PC-9 (cell line): ENCODE results near the gene JDP2. TPM values are rescaled to one million over a fixed set of nuclear protein-coding genes. Genes with fewer than 3 reads are reported as not detected.
A peak's percentile ranks its signal among the peaks of the same experiment; 100 is the strongest.

Source experiments
- BruUV-seq: library from RNA; stranded (reverse); fragments of 400-500 nt; replicated peaks from 2 replicates; lab custom pipeline; 2021; lab: Mats Ljungman, UMichigan
- CTCF ChIA-PET: fragments of 300-600 bp; sonication (Branson Sonifier 250); formaldehyde crosslinking; loops from one replicate; lab custom pipeline; 2022; ENCODE audit warnings: antibody characterized with exemption; lab: Charles Lee
- POLR2A ChIA-PET: fragments of 300-600 bp; sonication (Branson Sonifier 250); formaldehyde crosslinking; loops from one replicate; lab custom pipeline; 2022; ENCODE audit warnings: antibody characterized with exemption; ENCODE audit not compliant: unreplicated experiment; lab: Charles Lee
- DNase-seq, 2 experiments: peaks; one replicate each; pipeline versions ENCODE4 v3.0.0 to v3.0.0-alpha.2; 2015 to 2022; ENCODE audit warnings: mixed read lengths in 1 of 2
- H2AFZ ChIP-seq: fragments of 200-600 bp; sonication (generic); 2 replicates; pipeline ENCODE4 v1.8.1; 2017; ENCODE audit warnings: antibody characterized with exemption
- H3F3A ChIP-seq: fragments of 200-600 bp; sonication (generic); 2 replicates; pipeline ENCODE4 v1.8.1; 2017; ENCODE audit warnings: antibody characterized with exemption, mild to moderate bottlenecking, low read depth; ENCODE audit not compliant: insufficient read depth
- H3K27ac ChIP-seq: fragments of 200-600 bp; sonication (generic); 2 replicates; pipeline ENCODE4 v1.6.1; 2016; ENCODE audit warnings: mixed run types
- H3K27me3 ChIP-seq: fragments of 200-600 bp; sonication (generic); 2 replicates; pipeline ENCODE4 v1.6.1; 2016; ENCODE audit warnings: low read depth, mixed run types; ENCODE audit not compliant: insufficient read depth
- H3K36me3 ChIP-seq: fragments of 200-600 bp; sonication (generic); 2 replicates; pipeline ENCODE4 v1.6.1; 2016; ENCODE audit warnings: low read depth, mixed run types
- H3K4me1 ChIP-seq: fragments of 200-600 bp; sonication (generic); replicated peaks from 2 replicates; pipeline ENCODE4 v1.6.1; 2016; ENCODE audit warnings: mixed run types; ENCODE audit not compliant: insufficient read depth
- H3K4me2 ChIP-seq: fragments of 200-600 bp; sonication (generic); 2 replicates; pipeline ENCODE4 v1.6.1; 2017; ENCODE audit warnings: mixed run types
- H3K4me3 ChIP-seq: fragments of 200-600 bp; sonication (generic); 2 replicates; pipeline ENCODE4 v1.6.1; 2016; ENCODE audit warnings: mixed run types
- H3K79me2 ChIP-seq: fragments of 200-600 bp; sonication (generic); 2 replicates; pipeline ENCODE4 v1.6.1; 2017; ENCODE audit warnings: low read depth, mixed run types
- H3K9me2 ChIP-seq: fragments of 200-600 bp; sonication (generic); 2 replicates; pipeline ENCODE4 v1.8.1; 2017; ENCODE audit warnings: mild to moderate bottlenecking; ENCODE audit not compliant: insufficient read depth
- H3K9me3 ChIP-seq: fragments of 200-600 bp; sonication (generic); 2 replicates; pipeline ENCODE4 v1.8.1; 2016; ENCODE audit warnings: low read depth; ENCODE audit not compliant: insufficient read depth
- H4K20me1 ChIP-seq: fragments of 200-600 bp; sonication (generic); 2 replicates; pipeline ENCODE4 v1.8.1; 2017; ENCODE audit not compliant: insufficient read depth
- EZH2 ChIP-seq: fragments of 200-600 bp; sonication (generic); IDR thresholded peaks from 2 replicates; pipeline ENCODE4 v1.8.0; 2017; ENCODE audit warnings: antibody characterized with exemption, low read depth
- intact Hi-C: fragments of 100-400 bp; cut with micrococcal nuclease; formaldehyde crosslinking; loops from one replicate; pipeline ENCODE4 v1.10.0; 2022; ENCODE audit not compliant: unreplicated experiment
- total RNA-seq: library from RNA; stranded (reverse); gene quantifications from 2 replicates; pipeline ENCODE4 v1.2.3, GENCODE V29; 2021
- TF ChIP-seq, protein P1 (sequence below): fragments of 200-600 bp; sonication (generic); conservative IDR thresholded peaks from 2 replicates; pipeline ENCODE4 v1.6.1; 2017; ENCODE audit warnings: mixed run types, antibody characterized with exemption, mild to moderate bottlenecking, moderate library complexity

Gene JDP2
- total RNA-seq, 1 experiment from 2014 or later = 186 TPM

DNA sequence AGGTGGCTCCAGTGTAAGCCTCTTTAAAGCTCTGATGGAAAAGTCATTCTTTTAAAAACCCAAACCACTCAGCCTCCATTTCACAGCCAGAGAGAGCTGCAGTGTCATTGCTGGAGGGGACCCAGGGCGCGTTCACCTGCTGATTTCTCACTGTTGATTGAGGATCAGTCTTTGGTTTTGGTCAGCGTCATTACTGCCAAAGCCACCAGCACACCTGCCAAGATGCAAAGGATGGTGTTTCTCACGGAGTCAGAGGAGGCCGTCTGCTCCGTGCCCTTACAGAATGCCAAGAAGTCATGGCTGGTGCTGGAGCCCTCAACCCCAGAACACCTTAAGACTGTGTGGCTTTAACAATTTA, 61.6 kb downstream of the JDP2 start:
- H3K27me3 ChIP-seq = no peaks in the 10 kb centered on the region
- TF ChIP-seq, protein P1, sequence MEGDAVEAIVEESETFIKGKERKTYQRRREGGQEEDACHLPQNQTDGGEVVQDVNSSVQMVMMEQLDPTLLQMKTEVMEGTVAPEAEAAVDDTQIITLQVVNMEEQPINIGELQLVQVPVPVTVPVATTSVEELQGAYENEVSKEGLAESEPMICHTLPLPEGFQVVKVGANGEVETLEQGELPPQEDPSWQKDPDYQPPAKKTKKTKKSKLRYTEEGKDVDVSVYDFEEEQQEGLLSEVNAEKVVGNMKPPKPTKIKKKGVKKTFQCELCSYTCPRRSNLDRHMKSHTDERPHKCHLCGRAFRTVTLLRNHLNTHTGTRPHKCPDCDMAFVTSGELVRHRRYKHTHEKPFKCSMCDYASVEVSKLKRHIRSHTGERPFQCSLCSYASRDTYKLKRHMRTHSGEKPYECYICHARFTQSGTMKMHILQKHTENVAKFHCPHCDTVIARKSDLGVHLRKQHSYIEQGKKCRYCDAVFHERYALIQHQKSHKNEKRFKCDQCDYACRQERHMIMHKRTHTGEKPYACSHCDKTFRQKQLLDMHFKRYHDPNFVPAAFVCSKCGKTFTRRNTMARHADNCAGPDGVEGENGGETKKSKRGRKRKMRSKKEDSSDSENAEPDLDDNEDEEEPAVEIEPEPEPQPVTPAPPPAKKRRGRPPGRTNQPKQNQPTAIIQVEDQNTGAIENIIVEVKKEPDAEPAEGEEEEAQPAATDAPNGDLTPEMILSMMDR = no peak
- no peak for TF ChIP-seq EZH2
- BruUV-seq = no TSS peak
- intact Hi-C loops = loop anchor here (1.0 to 2.0 kb wide), 3 partner anchors 33 to 493 kb away; partner anchors contain the start of gene BATF
- no peak for DNase-seq
- H3F3A ChIP-seq = peaks cover 19% of the 10 kb centered on the region
- H4K20me1 ChIP-seq = no peaks in the 10 kb centered on the region
- no peak overlapping the region for H2AFZ ChIP-seq
- H3K4me3 ChIP-seq = no peak overlapping the region
- peaks cover 22% of the 10 kb centered on the region for H3K4me1 ChIP-seq
- H3K9me3 ChIP-seq = no peaks in the 10 kb centered on the region
- H3K9me2 ChIP-seq = no peaks in the 10 kb centered on the region
- no peaks in the 10 kb centered on the region for H3K36me3 ChIP-seq
- CTCF ChIA-PET = interaction anchor here (0.5 to 4.0 kb wide), 15 partner anchors 37 to 611 kb away, joined by 3 to 47 read pairs (median 3); partner anchors contain the start of gene JDP2
- POLR2A ChIA-PET = interaction anchor here (0.6 to 1.3 kb wide), 4 partner anchors 26 to 89 kb away, joined by 3 to 10 read pairs (median 6); partner anchors contain the start of gene FLVCR2
- H3K79me2 ChIP-seq = no peaks in the 10 kb centered on the region
- no peak overlapping the region for H3K27ac ChIP-seq
- H3K4me2 ChIP-seq = no peak overlapping the region

DNA sequence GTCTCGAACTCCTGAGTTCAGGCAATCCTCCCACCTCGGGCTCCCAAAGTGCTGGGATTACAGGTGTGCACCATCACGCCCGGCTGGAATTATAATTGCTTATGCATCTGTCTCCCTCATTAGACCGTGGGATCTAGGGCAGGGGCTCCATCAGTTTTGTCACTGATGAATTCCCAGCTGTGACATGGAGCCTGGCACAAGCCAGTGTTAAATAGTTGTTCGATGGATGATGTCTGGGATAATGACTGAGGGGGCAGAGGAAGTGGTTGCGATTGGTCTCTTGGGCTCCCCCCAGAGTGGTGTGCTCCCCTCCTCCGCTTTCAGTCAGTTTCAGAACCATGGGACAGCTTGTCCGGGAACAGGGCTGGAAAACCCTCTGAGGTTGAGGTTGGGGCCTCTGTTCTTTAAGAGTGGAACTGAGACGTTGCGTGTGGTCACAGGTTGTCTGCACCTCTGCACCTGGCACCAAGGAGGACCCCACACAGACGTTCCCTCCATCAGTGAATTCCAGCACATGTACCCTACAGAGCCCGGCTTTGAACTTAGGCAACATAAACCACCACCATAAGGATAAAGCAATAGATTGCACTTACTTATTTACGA, 63.7 kb downstream of the JDP2 start:
- peaks cover 15% of the 10 kb centered on the region for H3F3A ChIP-seq
- no peak overlapping the region for H2AFZ ChIP-seq
- no peak overlapping the region for H3K4me3 ChIP-seq
- H3K9me2 ChIP-seq = no peaks in the 10 kb centered on the region
- no TSS peak for BruUV-seq
- H3K4me2 ChIP-seq = no peak overlapping the region
- TF ChIP-seq, protein P1 = no peak
- TF ChIP-seq EZH2 = no peak
- DNase-seq = no peak
- intact Hi-C loops = loop anchor here (10.0 kb wide), 1 partner anchor 303 kb away; no protein-coding TSS in a partner anchor
- no peaks in the 10 kb centered on the region for H3K9me3 ChIP-seq
- ChIA-PET CTCF (interaction anchor here (0.6 to 1.2 kb wide), 6 partner anchors 28 to 545 kb away, joined by 3 to 7 read pairs (median 5); no protein-coding TSS in a partner anchor), POLR2A (interaction anchor here (0.8 kb wide), 1 partner anchor 160 kb away, joined by 4 read pairs; no protein-coding TSS in a partner anchor)
- H3K36me3 ChIP-seq = no peaks in the 10 kb centered on the region
- H3K79me2 ChIP-seq = no peaks in the 10 kb centered on the region
- no peaks in the 10 kb centered on the region for H3K27me3 ChIP-seq
- H3K27ac ChIP-seq = no peak overlapping the region
- peaks cover 20% of the 10 kb centered on the region for H3K4me1 ChIP-seq
- no peaks in the 10 kb centered on the region for H4K20me1 ChIP-seq

DNA sequence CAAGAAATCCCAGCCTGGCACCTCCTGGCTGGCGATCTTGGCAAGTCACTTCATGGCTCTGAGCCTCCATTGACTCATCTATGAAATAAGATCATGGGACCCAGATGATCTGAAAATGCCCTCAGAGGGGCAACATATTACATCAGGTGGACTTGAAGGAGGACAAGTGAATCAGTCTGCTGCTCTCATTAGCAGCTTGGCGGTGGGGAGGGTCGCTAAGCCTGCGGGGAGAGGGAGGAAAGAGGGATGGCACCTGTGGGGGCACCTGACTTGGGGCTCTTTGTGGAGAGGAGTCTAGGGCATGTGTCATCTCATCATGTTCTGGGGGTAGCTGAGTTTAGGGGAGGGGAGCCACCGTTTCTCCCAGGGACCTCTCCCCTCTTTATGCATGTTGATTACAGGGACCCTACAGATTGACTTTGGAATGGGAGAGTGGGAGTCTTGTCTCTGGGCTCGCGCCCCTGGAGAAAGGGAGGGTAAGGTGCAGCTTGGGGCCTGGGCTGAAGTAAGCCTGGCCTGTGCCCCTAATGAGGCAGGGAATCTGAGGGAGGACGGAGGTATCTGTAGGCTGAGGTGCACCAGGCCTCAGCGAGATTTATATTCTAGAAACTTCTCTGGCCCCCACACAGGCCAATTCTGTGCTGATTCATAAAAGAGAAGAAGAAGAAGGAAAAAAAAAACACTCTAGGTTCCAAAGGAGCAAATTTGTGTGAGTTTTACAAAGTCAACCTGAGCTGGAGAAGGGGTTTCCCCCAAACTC, 65.2 kb downstream of the JDP2 start:
- POLR2A ChIA-PET = interaction anchor here (0.6 kb wide), 1 partner anchor 500 kb away, joined by 20 read pairs; no protein-coding TSS in a partner anchor

More for the DNA sequence above, 65.2 kb downstream of the JDP2 start:
- H3K4me3 ChIP-seq = no peak overlapping the region
- no peaks in the 10 kb centered on the region for H4K20me1 ChIP-seq
- peaks cover 11% of the 10 kb centered on the region for H3K4me1 ChIP-seq
- CTCF ChIA-PET = interaction anchor here (0.6 kb wide), 4 partner anchors 43 to 383 kb away, joined by 3 to 7 read pairs (median 4); no protein-coding TSS in a partner anchor
- H3F3A ChIP-seq = peaks cover 7% of the 10 kb centered on the region; the same call in 1 of the 2 replicates
- H3K27me3 ChIP-seq = no peaks in the 10 kb centered on the region
- BruUV-seq = no TSS peak
- no peak overlapping the region for H2AFZ ChIP-seq
- peak overlapping the region; percentile 28 for H3K27ac ChIP-seq
- no peak for DNase-seq
- no peaks in the 10 kb centered on the region for H3K9me3 ChIP-seq
- H3K4me2 ChIP-seq = no peak overlapping the region
- TF ChIP-seq, protein P1 = no peak
- H3K79me2 ChIP-seq = no peaks in the 10 kb centered on the region
- no peaks in the 10 kb centered on the region for H3K9me2 ChIP-seq
- no peaks in the 10 kb centered on the region for H3K36me3 ChIP-seq
- intact Hi-C loops = loop anchor here (1.0 to 10.0 kb wide), 7 partner anchors 28 to 302 kb away; no protein-coding TSS in a partner anchor
